22Rv1 (cell line): ENCODE data around the gene PPM1L.
"Not testable (repeated sequence)": the region's sequence is repeated elsewhere in the genome, so short reads cannot be mapped to it uniquely, and the experiment has no call there.

Source experiments
- H3K27ac ChIP-seq: fragments of 450-650 bp; 2 replicates; pipeline ENCODE4 v1.5.1; 2017
- ZFX ChIP-seq: fragments of 450-650 bp; IDR thresholded peaks from 2 replicates; pipeline ENCODE4 v1.6.1; 2017; ENCODE audit warnings: antibody characterized with exemption, borderline replicate concordance
- TF ChIP-seq, protein P1 (sequence below): fragments of 450-650 bp; IDR thresholded peaks from 2 replicates; pipeline ENCODE4 v1.5.1; 2017; ENCODE audit warnings: mild to moderate bottlenecking

The PPM1L gene

DNA sequence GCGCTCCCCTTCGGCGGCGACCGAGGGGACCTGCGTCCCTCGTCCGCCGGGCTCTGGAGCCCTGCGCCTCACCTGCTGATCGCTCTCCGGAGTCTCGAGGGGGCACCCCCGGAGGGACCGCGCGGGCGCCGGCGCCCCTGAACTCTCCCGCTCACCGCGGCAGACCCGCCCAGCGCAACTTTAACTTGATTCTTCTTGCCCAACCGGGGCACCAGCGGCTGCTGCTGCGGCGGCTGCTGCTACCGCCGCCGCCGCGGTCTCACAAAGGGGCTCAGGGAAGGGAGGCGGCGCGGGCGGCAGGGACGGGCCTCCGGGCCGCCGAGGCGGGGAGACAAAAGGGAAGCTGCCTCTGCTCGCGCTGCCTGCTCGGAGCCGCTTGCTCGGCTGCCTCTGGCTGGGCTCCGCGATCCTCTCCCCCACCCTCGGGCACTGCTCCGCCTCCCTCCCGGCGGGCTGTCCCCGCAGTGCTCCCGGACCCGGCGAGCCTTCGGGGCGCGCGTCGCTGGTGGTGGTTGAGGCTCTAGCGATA, at the start of gene PPM1L:
PPM1L (plus strand) TSS at position 456 of the 529 bp plus-strand sequence.
- H3K27ac ChIP-seq, result peak within 1 kb of the TSS; percentile 92
- no peak for TF ChIP-seq ZFX
- TF ChIP-seq, protein P1, sequence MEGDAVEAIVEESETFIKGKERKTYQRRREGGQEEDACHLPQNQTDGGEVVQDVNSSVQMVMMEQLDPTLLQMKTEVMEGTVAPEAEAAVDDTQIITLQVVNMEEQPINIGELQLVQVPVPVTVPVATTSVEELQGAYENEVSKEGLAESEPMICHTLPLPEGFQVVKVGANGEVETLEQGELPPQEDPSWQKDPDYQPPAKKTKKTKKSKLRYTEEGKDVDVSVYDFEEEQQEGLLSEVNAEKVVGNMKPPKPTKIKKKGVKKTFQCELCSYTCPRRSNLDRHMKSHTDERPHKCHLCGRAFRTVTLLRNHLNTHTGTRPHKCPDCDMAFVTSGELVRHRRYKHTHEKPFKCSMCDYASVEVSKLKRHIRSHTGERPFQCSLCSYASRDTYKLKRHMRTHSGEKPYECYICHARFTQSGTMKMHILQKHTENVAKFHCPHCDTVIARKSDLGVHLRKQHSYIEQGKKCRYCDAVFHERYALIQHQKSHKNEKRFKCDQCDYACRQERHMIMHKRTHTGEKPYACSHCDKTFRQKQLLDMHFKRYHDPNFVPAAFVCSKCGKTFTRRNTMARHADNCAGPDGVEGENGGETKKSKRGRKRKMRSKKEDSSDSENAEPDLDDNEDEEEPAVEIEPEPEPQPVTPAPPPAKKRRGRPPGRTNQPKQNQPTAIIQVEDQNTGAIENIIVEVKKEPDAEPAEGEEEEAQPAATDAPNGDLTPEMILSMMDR, result no peak

DNA sequence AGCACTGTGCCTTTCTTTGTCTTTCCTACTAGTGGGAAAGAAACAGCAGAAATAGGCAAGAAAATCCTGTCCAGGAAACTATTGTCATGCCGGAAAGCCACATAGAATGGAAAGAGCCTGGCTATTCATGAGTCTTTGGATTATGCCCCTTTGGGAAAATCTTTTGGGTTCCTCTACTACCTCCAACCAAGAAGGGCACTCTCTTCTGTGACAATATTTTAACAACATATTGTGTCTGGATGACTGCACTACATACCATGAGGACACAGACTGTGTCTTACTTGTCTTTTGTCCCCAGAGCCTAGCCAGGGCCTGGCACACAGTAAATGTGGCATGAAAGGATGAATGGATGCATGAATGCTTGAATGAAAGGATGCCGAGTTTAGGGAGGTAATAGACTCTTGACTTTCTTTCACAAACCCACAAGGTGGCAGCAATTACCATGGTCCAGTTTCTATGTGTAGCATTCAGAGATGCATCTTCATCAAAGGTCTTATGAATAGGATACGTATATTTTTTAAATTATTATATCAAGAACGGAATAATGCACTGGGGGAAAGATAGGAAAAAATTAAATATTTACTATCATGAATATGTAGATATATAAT, 48.7 kb upstream of the PPM1L start:
- TF ChIP-seq ZFX, result no peak
- TF ChIP-seq, protein P1, result peak; percentile 72
- H3K27ac ChIP-seq, result no peak overlapping the region

DNA sequence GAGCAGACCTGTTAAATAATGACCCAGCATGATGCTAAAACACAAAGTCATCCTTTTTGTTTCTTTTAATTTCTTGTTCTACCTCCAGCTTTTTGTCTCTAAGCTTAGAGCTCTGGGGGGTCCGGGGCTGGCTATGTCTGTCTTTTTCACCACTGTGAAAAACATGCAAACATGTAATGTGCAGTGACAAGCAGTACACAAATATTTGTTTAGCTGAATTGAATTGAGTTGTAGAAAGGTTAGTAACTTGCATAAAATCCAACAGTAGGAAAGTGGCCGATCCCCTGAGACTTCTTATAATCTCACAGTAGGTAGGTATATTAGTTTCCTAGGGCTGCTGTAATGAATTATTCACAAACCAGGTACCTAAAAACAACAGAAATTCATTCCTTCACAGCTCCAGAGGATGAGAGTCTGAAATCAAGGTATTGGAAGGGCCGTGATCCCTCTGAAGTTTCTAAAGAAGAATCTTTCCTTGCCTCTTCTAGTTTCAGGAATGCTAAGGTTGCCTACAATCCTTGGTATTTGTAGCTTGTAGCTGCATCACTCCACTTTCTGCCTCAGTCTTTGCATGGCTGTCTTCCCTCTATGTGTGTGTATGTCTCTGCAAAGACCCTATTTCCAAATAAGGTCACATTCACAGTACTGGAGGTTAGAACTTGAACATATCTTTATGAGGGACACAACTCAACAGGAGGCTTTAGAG, 46.4 kb upstream of the PPM1L start:
- TF ChIP-seq, protein P1, result no peak
- TF ChIP-seq ZFX, result no peak
- no peak overlapping the region for H3K27ac ChIP-seq

DNA sequence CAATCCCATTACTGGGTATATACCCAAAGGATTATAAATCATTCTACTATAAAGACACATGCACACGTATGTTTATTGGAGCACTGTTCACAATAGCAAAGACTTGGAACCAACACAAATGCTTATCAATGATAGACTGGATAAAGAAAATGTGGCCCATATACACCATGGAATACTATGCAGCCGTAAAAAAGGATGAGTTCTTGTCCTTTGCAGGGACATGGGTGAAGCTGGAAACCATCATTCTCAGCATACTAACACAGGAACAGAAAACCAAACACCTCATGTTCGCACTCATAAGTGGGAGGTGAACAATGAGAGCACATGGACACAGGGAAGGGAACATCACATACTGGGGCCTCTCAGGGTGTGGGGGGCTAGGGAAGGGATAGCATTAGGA, 42.9 kb upstream of the PPM1L start:
- not testable (repeated sequence) for H3K27ac ChIP-seq

DNA sequence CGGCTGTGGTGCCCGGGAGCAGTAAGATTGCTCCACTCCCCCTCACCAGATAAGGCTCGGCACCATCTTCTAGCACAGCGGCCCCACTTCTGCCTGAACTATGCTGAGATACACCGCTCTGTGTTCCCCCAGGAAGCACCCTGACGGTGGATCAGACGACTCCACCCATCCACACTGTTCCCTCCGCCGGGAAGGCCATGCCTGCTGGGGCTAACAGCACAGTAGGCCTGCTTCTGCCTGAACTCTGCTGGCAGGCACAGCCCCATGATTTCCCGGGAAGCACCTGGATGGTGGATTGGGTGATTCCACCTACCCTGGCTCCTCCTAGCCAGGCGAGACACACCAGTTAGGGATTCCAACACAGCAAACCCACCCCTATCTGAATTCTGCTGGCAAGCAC, 36.3 kb upstream of the PPM1L start:
- TF ChIP-seq ZFX, result no peak
- TF ChIP-seq, protein P1, result no peak
- H3K27ac ChIP-seq, result no peak overlapping the region

DNA sequence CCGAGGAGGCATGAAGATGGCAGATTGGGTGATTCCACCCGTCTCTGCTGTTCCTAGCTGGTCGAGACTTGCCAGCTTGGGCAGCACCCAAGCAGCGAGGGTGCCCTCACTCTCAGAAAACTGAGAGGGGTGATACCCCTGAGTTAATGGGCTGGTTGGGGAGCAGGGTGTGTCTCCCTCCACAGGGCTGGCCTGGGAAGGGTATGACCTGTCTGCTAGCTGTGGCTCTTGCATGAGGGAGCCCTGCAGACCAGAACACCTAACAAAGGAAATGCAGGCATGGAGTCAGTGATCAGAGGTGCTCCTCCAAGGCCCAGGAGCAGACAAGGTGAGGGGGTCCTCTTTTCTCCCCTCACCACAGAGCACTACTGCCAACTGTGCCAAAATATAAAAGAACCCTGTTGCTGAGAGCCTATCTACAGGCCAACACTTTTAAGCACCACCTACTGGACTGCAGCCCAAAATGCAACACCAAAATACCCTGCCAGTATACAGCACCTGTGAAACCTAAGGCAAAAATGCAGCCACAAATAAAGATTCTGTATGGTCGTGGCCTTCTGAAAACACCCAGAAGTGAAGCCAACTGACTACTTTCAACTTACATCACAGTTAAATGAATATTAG, 35.8 kb upstream of the PPM1L start:
- no peak overlapping the region for H3K27ac ChIP-seq
- no peak for TF ChIP-seq ZFX
- TF ChIP-seq, protein P1, result peak; percentile 39

DNA sequence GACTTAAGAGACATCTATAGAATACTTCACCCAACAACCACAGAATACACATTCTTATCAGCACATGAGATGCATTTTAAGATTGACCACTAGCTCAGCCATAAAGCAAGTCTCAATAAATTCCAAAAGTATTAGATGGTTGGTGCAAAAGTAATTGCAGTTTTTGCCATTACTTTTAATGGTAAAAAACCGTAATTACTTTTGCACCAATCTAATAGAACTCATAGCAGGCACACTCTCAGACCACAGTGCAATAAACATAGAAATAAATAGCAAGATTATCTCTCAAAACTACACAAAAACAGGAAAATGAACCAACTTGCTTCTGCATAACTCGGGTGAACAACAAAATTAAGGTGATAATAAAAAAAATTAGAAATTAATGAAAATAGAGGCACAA, 33.7 kb upstream of the PPM1L start:
- TF ChIP-seq, protein P1, result no peak
- TF ChIP-seq ZFX, result no peak
- no peak overlapping the region for H3K27ac ChIP-seq
